Fibroblast of the conjunctiva (primary cell): ENCODE measurements around the gene DMAC2L.
A peak's percentile ranks its signal among the peaks of the same experiment; 100 is the strongest.

Experiments
- DNase-seq: peaks from one replicate; pipeline ENCODE4 v3.0.0-alpha.2; 2010; ENCODE audit warnings: low read depth

The DMAC2L gene

GRCh38 chr14:50331596-50331995 is 19.5 kb downstream of the DMAC2L start:
- no peak for DNase-seq

DNA sequence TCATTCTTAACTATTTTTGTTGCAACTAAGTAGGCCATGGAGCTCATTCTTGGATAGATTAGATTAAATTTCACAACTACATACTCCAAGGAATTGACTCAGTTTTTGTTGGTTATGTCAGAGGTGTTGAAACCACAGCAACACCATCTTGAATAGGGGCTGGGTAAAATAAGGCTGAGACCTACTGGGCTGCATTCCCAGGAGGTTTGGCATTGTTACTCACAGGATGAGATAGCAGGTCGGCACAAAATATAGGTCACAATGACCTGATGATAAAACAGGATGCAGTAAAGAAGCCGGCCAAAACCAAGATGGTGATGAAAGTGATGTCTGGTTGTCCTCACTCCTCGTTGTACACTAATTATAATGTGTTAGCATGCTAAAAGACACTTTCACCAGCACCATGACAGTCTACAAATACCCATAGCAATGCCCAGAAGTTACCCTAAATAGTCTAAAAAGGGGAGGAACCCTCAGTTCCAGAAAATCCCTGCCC is 20.9 kb downstream of the DMAC2L start:
- peak; percentile 71 for DNase-seq

DNA sequence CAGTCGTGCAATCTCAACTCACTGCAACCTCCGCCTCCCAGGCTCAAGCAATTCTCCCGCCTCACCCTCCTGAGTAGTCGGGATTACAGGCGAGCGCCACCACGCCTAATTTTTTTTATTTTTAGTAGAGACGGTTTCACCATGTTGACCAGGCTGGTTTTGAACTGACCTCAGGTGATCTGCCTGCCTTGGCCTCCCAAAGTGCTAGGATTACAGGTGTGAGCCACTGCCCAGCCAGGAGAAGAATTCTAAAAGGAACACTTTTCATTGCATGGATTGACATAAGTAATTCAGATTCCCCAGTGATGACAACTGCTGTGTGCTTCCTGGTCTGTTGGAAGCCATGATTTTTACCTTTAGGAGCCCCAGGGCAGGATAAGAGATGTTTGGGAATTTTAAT is 22.1 kb downstream of the DMAC2L start:
- DNase-seq: no peak

DNA sequence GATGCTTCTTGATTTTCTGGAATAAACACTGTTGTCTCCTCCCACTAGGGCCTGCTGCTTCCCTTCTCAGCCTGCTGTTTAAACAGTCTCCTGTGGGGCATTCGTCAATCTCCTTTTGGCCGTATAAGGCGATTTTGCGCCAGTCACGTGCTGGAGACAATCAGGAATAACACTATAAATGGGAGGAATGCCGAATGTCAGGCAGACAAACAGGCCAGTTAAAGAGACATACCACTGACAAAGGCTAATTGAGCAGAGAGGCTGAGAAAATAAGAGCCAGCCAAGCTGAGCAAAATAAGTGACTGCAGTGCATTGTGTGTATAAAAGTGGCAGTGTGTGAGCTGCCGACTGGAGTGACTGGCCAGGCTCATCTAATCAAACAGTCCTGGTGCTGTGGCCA is 23.3 kb downstream of the DMAC2L start:
- DNase-seq: no peak

GRCh38 chr14:50335989-50336824 is 24.1 kb downstream of the DMAC2L start:
- DNase-seq: no peak

DNA sequence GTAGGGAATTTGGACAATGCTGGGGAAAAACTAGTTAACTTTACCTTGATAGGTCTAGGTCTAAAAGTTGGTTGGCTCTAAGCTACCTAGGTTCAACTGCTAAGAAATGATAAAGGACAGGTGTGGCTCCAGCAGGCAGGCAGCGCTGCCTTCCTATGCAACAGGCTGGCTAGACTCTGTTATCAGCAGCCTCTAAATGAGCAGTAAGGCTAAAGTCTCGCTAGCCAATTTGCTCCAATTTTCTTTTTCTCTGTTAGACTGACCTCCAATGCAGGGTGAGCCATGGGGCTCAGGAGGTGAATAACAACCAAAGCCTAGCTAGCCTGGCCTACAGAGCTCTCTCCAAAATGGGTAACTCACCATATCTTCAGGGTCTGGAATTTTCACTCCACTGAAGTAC is 26.5 kb downstream of the DMAC2L start:
- no peak for DNase-seq

DNA sequence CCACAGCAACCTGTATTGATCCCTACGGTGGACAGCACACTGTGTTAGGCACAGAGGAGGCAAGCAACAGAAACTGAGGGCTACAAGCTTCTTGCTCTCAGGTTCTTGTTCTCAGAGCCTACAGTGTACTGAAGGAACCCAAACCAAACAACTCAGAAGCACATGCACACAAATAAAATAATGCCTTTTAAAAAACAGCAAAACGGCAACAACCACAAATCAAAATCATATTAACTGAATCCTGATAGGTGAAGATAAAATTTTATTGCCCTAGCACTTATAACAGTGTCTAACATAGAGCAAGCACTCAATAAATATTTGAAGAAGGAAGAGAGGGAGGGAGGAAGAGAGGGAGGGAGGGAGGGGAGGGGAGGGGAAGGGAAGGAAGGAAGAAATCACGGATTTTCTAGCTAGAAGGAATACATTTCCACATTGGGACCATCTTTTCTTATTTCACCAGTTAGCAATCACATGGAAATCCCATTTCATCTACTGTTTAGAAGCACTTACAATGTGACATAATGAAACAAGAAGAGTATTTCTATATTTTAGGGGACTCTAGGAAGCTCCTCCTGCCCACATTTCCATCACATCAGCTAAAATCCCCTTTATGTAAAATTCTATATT is 27.2 kb downstream of the DMAC2L start:
- DNase-seq: no peak

DNA sequence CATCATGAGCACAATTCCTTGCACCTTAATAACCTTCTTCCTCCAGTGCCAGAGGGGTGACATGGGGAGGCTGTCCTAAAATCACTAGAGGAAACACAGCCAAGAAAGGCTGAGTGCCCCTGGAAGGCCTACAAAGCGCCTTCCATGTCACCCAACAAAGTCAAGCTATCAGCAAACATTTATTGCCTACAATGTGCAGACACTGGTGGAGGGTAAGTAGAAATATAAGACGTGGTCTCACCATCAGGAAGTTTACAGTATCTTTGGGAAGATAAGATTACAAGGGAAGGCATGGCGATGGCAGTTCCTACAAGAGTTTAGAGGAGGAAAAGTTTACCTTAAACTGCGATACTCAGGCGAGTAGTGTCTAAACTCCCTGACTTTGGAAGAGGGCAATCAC is 27.9 kb downstream of the DMAC2L start:
- no peak for DNase-seq

DNA sequence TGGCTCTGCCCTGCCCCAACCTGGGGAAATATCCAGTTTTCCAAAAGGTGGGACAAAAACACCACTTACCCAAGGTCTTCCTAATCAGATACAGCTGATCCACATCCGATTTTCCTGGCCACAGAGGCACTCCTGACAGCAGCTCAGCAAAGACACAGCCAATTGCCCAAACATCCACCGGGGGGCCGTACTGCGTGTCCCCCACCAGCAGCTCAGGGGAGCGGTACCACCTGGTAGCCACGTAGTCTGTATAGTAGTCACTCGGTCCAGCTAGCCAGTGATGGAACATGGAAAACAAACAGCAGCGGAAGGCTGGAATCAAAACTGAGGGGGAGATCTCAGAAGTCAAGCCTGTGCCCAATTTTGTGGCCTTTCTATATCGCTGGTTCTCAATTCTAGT is 28.8 kb downstream of the DMAC2L start:
- no peak for DNase-seq

DNA sequence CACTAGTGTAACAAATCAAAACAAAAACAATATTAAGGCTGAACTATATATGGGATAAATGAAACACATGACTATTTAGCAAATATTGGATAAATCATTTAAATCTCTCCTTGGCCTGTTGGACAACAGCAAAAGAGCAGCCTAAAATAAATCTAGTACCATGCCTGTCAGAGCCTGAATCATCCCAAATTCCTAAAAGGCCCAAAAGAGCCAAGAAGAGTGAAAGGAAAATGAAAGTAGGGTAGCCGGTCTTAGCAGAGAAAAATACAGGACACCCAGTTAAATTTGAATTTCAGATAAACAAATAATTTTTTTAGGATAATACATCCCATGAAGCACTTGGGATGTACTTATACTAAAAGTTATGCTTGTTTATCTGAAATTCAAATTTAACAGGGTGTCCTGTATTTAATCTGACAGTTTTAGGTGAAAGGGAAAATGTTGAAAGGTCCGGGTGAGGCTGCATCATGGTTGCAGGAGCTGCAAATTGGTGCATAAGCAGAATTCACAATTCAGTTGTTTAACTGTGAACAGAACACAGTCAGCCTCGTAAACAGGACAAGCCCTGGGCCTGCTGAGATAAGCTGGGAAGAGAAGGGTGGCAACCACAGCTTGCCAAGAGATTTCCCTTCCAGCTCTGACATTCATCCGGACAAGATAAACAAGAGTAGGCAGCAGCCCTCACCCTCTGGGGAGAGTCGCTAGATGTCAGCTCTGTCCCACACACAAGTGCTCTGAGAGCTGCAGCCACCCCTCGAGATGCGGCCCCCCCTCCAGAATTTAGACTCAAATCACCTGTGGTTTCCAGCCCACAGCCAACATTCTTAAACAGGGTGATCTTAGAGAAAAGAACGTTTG is 30.3 kb downstream of the DMAC2L start:
- peak; percentile 59 for DNase-seq

DNA sequence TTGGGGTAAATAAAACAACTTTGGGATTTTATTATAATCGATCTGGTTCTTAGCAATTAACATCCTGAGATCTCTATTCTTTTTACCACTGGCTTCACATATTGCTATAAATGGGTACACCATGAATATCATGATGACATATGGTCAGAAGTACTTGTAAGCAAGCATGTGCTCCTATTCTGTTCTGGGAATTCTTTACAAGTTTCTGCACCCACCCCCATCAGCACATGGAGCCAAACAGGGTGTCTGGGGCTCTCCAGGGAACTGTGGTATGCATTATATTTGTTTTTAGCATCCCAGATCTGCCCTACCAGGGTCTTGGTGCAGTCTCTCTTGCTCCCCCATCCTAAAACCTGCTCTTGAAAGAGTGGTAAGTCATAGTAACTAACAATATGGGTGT is 31.3 kb downstream of the DMAC2L start:
- no peak for DNase-seq

DNA sequence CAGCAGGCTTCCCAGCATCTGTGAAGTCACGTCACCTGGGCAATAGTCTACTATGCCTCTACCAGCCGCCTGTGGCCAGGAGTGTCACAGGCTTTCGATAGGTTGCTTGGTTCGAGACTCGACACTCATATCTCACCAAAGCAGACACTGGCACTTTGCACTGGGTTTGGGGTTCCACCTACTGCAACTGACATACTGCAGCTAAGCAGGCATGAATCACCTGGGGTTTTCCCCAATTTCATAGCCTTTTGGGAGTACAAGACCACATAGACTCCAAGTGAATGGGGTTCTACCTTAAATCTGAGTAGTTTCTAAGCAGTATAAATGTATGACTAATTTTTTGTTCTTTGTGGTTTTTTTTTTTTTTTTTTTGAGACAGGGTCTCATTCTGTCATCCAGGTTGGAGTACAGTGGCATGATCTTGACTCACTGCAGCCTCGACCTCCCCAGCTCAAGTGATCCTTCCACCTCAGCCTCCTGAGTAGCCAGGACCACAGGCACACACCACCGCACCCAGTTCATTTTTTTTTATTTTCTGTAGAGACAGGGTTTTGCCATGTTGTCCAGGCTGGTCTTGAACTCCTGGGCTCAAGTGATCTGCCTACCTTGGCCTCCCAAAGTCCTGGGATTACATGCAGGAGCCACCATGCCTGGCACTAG is 32.1 kb downstream of the DMAC2L start:
- no peak for DNase-seq

DNA sequence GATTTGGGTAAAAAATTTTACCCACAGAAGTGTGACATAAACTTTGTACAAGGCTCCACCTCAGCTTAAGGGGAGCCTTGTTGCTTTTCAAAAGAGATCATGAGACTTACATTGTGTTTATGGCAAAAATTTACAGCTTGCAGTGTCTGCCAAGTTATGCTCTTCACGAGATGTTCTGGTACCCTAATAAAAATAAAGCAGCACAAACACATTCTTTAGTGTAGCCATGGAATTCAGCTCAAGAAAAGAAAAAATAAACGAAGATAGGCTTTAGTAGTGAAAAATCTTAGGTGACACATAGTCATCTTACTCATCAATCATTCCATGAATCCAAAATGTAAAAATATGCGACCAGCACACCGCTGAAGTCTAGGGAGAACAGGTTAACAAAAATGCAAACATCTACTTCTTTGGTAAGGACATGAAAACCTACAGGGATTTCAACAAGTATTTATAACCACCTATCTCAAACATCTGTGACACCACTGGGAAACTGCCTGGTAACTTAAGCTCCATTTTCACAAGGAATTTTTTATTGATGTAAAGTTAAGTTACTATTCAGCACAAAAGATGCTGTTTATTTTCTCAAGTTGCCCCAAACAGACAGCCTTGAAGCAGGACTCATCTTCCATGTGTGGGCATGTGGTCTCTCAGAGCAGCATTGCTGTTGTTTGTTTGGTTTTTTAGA is 32.9 kb downstream of the DMAC2L start:
- peak; percentile 41 for DNase-seq

DNA sequence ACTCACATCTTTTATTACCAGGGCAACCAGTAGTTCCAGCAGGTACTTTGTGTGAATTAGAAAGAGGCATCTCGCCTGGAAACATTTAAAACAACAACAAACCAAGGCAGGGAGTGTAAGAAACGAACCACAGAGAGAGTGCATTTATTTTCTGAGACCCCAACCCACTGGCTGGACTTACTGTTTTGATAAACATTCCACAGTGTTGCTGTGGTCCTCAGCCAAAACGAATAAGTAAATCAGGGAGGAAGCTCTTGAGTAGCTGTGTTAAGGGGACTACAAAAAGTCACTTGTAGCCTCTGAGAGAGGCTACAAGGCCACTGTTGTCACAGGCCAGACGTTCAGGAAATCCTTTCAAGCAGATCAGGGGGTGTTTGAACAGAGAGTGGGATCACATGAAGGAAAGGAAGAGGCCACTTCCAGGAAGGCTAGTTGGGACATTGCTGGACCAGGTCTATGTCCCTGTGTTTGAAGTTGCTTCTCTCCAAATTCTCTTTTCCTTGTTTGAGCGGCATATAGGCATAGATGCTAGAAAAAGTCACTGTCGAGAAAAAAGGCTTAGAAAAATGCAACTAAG is 33.8 kb downstream of the DMAC2L start:
- no peak for DNase-seq

- peak; percentile 45 for DNase-seq
These were observed 35.4 kb downstream of the DMAC2L start for GRCh38 chr14:50347521-50347920.

DNA sequence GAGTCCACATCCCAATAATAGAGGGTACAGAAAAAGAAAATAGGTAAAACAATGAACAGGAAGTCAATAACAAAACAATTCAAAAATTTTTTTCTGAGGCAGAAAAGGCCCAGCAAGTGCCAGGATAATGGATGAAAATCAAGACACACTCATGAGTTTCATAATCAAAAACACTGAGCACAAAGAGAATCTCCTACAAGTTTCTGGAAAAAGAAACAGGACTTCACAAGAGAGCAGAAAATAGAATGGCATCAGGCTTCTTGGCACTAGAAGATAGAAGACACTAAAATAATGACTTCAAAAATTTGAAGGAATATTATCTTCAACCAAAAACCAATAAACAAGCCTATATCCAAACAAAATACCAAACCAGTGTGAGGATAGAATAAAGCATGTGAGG is 36.8 kb downstream of the DMAC2L start:
- DNase-seq: no peak

GRCh38 chr14:50350975-50351374 is 38.9 kb downstream of the DMAC2L start:
- DNase-seq: no peak

GRCh38 chr14:50352584-50352983 is 40.5 kb downstream of the DMAC2L start:
- DNase-seq: no peak

DNA sequence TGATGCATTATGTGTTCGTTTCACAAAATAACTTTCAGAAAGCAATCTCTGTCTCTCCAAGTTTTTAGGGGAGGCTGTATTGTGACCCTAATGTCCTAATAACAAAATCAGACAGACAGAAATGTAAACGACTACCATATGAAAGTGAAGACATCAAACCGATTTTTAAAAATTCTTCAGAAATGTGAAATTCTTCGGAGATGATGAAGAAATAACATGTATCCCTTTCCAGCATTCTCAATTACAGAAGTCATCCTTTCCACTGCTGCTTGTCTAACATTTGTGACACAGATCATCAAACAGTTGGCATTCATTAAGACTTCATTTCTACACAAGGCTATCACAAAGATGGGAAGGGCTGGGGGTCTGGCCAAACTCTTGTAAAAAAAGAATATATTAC is 41.0 kb downstream of the DMAC2L start:
- DNase-seq: no peak

DNA sequence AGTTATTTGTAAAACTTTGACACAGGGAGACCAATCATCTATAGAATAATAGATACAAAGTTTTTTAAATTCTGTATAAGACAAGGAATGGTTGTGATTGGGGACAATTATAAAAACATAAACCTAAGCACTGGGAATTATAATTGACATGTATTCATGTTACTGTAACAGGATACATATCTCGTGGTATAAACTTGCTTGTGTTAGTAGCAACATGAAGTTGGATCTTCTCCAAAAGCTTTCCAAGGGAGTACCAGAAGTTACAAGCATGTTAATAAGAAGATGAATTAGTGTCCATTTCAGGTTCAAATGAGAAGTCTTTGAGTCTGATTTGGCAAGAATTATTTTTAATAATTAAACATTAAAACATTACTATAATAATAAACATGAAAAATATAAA is 42.4 kb downstream of the DMAC2L start:
- no peak for DNase-seq

DNA sequence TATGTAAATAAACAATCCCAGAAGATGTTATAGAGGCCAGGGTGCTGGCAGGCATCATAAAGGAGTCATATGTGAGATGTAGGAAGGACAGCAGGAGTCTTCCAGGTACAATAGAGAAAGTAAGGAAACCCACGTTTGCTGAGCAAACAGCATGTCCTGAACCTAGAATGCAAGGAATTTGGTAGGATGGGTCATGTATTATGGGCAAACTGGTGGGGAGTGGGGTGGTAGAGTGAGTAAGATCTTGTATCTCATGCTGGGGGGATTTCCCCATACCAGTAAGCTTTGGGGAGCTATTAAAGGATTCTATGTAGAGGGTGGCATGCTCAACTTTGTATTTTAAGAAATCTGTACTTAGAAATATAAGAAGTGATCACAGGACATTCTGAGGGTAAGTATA is 43.6 kb downstream of the DMAC2L start:
- DNase-seq: no peak
